HG03575 (cell line): ENCODE results near the gene SMIM43.

Source experiments
- ATAC-seq: cut with Tn5 transposase; IDR thresholded peaks from one replicate; pipeline ENCODE4 v1.9.1; 2021; ENCODE audit not compliant: unreplicated experiment, insufficient number of reproducible peaks, low FRiP score; ENCODE audit errors: extremely low read depth

Gene SMIM43

GRCh38 chr4:121764702-121765367 is at the start of gene SMIM43:
Gene SMIM43 (minus strand): TSS chr4:121765164. CDS start chr4:121765105, 59 bp downstream.
- ATAC-seq = no peak

GRCh38 chr4:121814756-121815155 is 49.8 kb upstream of the SMIM43 start:
- no peak for ATAC-seq

GRCh38 chr4:121811122-121811521 is 46.2 kb upstream of the SMIM43 start:
- no peak for ATAC-seq

DNA sequence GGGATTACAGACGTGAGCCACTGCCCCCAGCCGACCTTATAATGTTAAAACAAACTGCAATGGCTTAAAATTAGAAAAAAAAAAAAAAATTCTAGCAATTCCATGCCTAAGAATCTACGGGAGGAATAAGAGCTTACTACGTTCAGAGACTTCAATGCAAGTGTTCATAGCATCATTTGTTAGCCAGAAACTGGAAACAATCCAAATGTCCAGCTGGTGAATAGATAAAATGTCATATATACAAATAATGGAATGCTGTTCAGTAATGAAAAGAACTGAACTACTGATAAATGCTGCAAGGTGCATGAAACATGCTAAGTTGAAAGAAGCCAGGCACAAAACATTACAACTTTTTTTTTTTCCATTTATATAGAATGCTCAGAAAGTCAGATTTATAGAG is 41.4 kb upstream of the SMIM43 start:
- no peak for ATAC-seq

- no peak for ATAC-seq
These were observed 36.7 kb upstream of the SMIM43 start for GRCh38 chr4:121801715-121802075.

DNA sequence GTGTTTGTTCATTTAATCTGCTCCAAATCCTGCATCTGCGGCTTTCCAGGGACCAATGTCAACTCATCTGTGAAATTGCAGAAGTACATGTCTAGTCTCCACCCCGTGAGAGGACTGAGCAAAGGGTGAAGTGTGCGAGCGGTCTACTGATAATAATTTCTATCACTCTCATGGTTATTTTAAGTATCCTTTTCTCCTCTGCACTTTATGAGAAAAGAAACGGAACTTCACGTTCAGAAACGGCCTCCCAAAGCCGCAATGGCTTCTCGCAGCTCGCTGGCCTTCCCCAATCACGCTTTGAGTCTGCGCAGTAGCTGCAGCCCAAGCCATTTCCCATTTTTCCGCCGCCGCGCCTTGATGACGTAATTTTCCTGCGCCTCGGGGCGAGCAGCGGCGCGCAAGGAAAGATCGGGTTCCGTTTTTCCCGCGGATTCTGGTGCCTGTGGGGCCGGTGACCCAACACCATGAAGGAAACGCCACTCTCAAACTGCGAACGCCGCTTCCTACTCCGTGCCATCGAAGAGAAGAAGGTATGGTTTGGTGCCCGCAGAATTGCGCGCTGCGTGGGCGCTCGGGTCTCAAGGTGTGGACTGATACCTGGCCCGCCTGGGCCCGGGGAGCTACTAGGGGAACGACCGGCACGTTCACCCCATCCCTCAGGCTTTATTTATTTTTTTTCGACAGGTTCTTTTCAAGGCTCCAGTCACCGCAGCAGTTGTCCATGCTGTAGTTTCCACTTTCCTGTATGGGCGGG is 36.2 kb upstream of the SMIM43 start, which contains the start of gene EXOSC9:
TSS of gene EXOSC9 (plus strand) at position 363 of the 754 bp plus-strand sequence. CDS start at position 465, 102 bp downstream.
- ATAC-seq = peak; percentile 57

- no peak for ATAC-seq
These were observed 35.6 kb upstream of the SMIM43 start for GRCh38 chr4:121800638-121800960.

GRCh38 chr4:121799867-121800501 is 35.0 kb upstream of the SMIM43 start:
- no peak for ATAC-seq

GRCh38 chr4:121799208-121799823 is 34.4 kb upstream of the SMIM43 start:
- no peak for ATAC-seq

- no peak for ATAC-seq
These were observed 31.3 kb upstream of the SMIM43 start for GRCh38 chr4:121796283-121796682.

GRCh38 chr4:121794505-121795188 is 29.7 kb upstream of the SMIM43 start:
- no peak for ATAC-seq

DNA sequence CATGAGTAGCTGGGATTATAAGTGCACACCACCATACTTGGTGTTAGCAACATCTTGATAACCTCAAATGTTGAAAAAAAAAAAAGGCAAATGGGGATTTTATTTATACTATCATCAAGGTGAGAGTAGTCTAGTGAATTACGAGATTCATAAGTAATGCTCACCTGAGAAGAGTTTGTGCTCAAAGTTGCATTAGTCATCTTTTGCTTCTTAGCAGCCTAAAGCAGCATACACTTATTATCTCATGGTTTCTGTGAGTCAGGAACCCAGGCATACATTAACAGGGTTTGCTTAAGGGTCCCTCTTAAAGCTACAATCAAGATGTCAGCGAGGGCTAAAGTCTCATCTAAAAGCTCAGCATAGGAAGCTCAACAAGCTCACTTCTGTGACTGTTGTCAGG is 28.0 kb upstream of the SMIM43 start:
- no peak for ATAC-seq

DNA sequence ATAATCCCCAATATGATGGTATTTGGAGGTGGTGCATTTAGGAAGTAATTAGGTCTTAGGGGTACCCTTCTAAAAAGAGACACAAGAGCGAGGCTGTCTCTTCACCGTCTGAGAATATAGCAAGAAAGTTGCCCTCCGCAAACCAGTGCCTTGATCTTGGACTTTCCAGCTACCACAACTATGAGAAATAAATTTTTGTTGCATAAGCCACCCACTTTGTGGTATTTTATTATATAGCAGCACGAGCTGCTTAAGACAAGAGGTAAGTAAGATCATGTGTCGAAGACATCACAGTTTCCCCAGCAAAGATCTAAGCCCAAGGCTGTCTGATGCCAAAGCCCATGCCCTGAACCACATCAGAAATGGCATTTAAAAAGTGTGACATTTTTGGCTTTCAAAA is 26.5 kb upstream of the SMIM43 start:
- ATAC-seq = no peak

DNA sequence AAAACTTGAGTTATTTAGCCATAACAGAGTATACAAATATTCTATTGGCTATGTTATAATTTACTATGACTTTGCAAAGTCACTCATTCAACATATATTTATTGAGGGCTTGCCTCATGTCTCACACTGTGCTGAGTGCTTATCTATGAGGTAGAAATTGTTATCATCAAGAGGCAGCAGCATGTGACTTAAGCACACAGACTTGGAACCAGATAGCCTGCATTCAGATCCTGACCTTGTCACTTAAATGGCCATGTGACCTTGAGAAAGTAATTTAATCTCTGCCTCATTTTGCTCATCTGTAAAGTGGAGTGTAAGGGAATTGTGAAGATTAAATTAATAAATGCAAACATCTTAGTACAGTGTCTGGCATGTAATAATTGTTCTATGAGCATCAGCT is 26.0 kb upstream of the SMIM43 start:
- no peak for ATAC-seq

DNA sequence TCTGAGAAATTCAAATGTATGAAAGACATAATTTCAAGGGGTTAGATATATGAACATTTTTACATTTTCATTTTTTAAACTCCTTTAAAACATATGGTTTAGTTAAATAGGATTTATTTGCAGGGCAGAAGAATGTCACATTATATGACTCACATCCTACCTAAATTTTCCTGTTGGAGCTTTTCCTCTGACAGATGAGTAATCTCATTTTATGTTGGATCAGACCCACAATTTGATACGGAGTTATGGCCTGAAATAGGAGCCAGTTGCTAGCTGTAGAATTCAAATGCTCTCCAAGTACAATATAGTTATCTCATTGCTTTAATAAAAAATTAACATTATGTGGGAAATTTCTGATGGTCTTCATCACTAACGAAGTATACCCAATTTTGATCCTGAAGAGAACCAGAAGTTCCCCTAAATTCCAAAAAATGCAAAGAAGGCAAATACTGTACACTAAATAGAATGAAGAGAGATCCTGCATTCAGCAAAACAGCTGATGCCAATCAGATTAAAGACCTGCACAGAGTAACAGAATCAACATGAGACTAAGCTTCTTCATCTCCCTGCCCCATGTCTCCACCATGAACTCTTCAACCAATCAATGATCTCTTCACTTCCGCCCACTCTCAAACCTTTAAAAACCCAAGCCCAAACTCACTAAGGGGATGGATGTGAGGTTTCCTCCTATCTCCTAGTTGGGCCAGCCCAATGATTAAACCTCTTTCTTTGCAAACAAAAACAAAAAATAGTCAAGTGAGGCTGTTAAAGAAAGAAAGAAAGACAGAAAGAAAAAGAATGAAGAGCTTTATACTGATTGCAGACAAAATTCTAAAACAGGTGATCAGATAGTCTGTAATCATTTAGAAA is 25.2 kb upstream of the SMIM43 start:
- ATAC-seq = no peak

DNA sequence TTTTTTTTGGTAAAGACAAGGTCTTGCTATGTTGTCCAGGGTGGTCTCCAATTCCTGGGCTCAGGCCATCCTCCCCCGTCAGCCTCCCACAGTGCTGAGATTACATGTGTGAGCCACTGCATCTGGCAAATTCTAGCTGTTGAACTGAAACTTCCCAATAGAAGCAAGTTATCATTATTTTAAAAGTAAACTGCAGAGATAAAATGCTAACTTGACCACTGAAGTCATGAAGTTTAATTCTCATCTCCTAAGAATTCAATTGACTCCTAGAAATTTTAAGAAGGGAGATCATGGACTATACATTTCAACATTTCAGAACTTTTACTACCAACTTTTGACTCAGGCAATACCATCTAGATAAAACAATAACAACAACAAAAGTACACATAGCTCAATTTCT is 24.5 kb upstream of the SMIM43 start:
- no peak for ATAC-seq

- ATAC-seq = peak; percentile 84
These were observed 23.9 kb upstream of the SMIM43 start for GRCh38 chr4:121788896-121789295.

GRCh38 chr4:121786221-121786620 is 21.3 kb upstream of the SMIM43 start:
- ATAC-seq = no peak
